K562 (cell line): ENCODE measurements around the gene HAAO. TPM values are rescaled to one million over a fixed set of nuclear protein-coding genes. Genes with fewer than 3 reads are reported as not detected.

Experiments used
- ATAC-seq: fragments of 200-7000 bp; cut with Tn5 transposase; 3 replicates; pipeline ENCODE4 v1.9.1; 2020; ENCODE audit warnings: moderate library complexity
- BruUV-seq: library from RNA; stranded (reverse); fragments of 400-500 nt; replicated peaks from 2 replicates; lab custom pipeline; 2021; lab: Mats Ljungman, UMichigan
- CTCF ChIA-PET: fragments of 300-600 bp; formaldehyde crosslinking; extraction: SDS; loops from one replicate; lab custom pipeline; 2021; ENCODE audit warnings: low intra/inter-chr PET ratio; lab: Yijun Ruan, JAX
- POLR2A ChIA-PET: fragments of 300-600, 350-650 bp; sonication (Branson Sonifier 250); formaldehyde crosslinking; extraction: SDS; loops from one replicate; lab custom pipeline; 2021; ENCODE audit warnings: antibody characterized with exemption, inconsistent platforms; lab: Yijun Ruan, JAX
- DNase-seq, 4 experiments: peaks; one replicate each; pipeline versions ENCODE4 v3.0.0 to v3.0.0-alpha.2; 2011 to 2018; ENCODE audit warnings: low spot score in 3 of 4, mixed read lengths in 3 of 4; ENCODE audit errors: extremely low read depth in 1 of 4
- FAIRE-seq: peaks from 2 replicates; lab custom pipeline; 2011; peaks lifted over from hg19 to GRCh38; lab: Jason Lieb, UNC
- H2AFZ ChIP-seq: 2 replicates; pipeline ENCODE4 v1.6.0; 2011; ENCODE audit warnings: low read depth, low read length, control low read depth, inconsistent platforms
- H3K27ac ChIP-seq: fragments of 200-600 bp; 3 replicates; pipeline ENCODE4 v1.8.0; 2011; ENCODE audit warnings: low read depth, mild to moderate bottlenecking, control low read depth, inconsistent platforms, low read length, moderate library complexity, mixed read lengths; ENCODE audit errors: extremely low read depth
- H3K27me3 ChIP-seq, 2 experiments: fragments of 300-600 bp in 1 of 2; 2 replicates in 1 of 2; 3 replicates in 1 of 2; pipeline versions ENCODE4 v1.6.0 to v1.8.0; 2011; ENCODE audit warnings: inconsistent platforms in 2 of 2, low read length in 2 of 2, mild to moderate bottlenecking in 1 of 2, mixed read lengths in 1 of 2, moderate library complexity in 1 of 2; ENCODE audit not compliant: control insufficient read depth in 2 of 2, insufficient read depth in 2 of 2
- H3K36me3 ChIP-seq: fragments of 300-600 bp; 3 replicates; pipeline ENCODE4 v1.8.0; 2011; ENCODE audit warnings: mild to moderate bottlenecking, low read length, inconsistent platforms; ENCODE audit not compliant: control insufficient read depth, insufficient read depth
- H3K4me1 ChIP-seq, 2 experiments: fragments of 200-600 bp in 1 of 2; replicated peaks in 1 of 2; 2 replicates in 1 of 2; 3 replicates in 1 of 2; pipeline versions ENCODE4 v1.5.1 to v1.8.0; 2011; ENCODE audit warnings: inconsistent platforms in 2 of 2, low read length in 2 of 2, mild to moderate bottlenecking in 1 of 2, mixed read lengths in 1 of 2, moderate library complexity in 1 of 2; ENCODE audit not compliant: control insufficient read depth in 2 of 2, insufficient read depth in 2 of 2
- H3K4me2 ChIP-seq: 2 replicates; pipeline ENCODE4 v1.6.1; 2011; ENCODE audit warnings: low read length, control low read depth, inconsistent platforms, mixed read lengths; ENCODE audit not compliant: insufficient read depth
- H3K4me3 ChIP-seq: fragments of 200-600 bp; sonication (generic), shearing (Covaris generic); 2 replicates; pipeline ENCODE4 v1.5.1; 2016; ENCODE audit warnings: control low read depth, inconsistent platforms
- H3K79me2 ChIP-seq: fragments of 200-600 bp; 3 replicates; pipeline ENCODE4 v1.8.0; 2011; ENCODE audit warnings: low read length, inconsistent platforms; ENCODE audit not compliant: control insufficient read depth, insufficient read depth
- H3K9ac ChIP-seq, 2 experiments: 2 replicates each; pipeline versions ENCODE4 v1.6.0 to v1.6.1; 2011; ENCODE audit warnings: low read depth in 2 of 2, low read length in 2 of 2, control low read depth in 1 of 2, inconsistent platforms in 1 of 2, mild to moderate bottlenecking in 1 of 2, mixed read lengths in 1 of 2; ENCODE audit not compliant: insufficient read depth in 1 of 2
- H3K9me1 ChIP-seq: one replicate; pipeline ENCODE4 v1.6.0; 2011; ENCODE audit warnings: inconsistent platforms, mild to moderate bottlenecking, low read length, moderate library complexity; ENCODE audit not compliant: control insufficient read depth, insufficient read depth
- H3K9me3 ChIP-seq: replicated peaks from 2 replicates; pipeline ENCODE4 v1.5.1; 2011; ENCODE audit warnings: low read depth, low read length, inconsistent platforms; ENCODE audit not compliant: control insufficient read depth, insufficient read depth
- H4K20me1 ChIP-seq: replicated peaks from 2 replicates; pipeline ENCODE4 v1.6.1; 2011; ENCODE audit warnings: low read length, inconsistent platforms, mixed read lengths; ENCODE audit not compliant: control insufficient read depth, insufficient read depth
- FIP1L1 ChIP-seq: fragments of 200-400 bp; formaldehyde crosslinking; IDR thresholded peaks from 2 replicates; pipeline ENCODE4 v1.6.1; 2018; ENCODE audit warnings: mild to moderate bottlenecking, low read depth, low read length; ENCODE audit not compliant: poor library complexity, severe bottlenecking
- FOS ChIP-seq: IDR thresholded peaks from 3 replicates; pipeline ENCODE4 v1.6.1; 2011; ENCODE audit not compliant: insufficient read length; ENCODE audit errors: extremely low read depth
- GABPA ChIP-seq: fragments of 200-800 bp; sonication (Bioruptor generic); conservative IDR thresholded peaks from 2 replicates; pipeline ENCODE4 v1.6.1; 2016; ENCODE audit warnings: low read depth, missing genetic modification characterization, missing compliant biosample characterization
- HDAC8 ChIP-seq: fragments of 450-650 bp; IDR thresholded peaks from 2 replicates; pipeline ENCODE4 v1.6.1; 2016; ENCODE audit warnings: mild to moderate bottlenecking, missing genetic modification characterization, moderate library complexity, missing compliant biosample characterization
- KLF1 ChIP-seq: fragments of 450-650 bp; IDR thresholded peaks from 2 replicates; pipeline ENCODE4 v1.6.1; 2016; ENCODE audit warnings: missing genetic modification characterization, missing compliant biosample characterization
- KLF10 ChIP-seq: fragments of 250-450 bp; sonication (Bioruptor Pico); IDR thresholded peaks from 2 replicates; pipeline ENCODE4 v1.6.1; 2021; ENCODE audit warnings: matching md5 sums
- RREB1 ChIP-seq: fragments of 250-450 bp; sonication (Bioruptor Pico); IDR thresholded peaks from 2 replicates; pipeline ENCODE4 v1.4.0; 2020
- SRSF1 ChIP-seq: fragments of 200-400 bp; formaldehyde crosslinking; IDR thresholded peaks from 2 replicates; pipeline ENCODE4 v1.6.1; 2017; ENCODE audit warnings: mild to moderate bottlenecking, low read depth, low read length, moderate library complexity
- SUPT5H ChIP-seq: fragments of 450-650 bp; IDR thresholded peaks from 2 replicates; pipeline ENCODE4 v1.6.1; 2016
- TSHZ1 ChIP-seq: fragments of 250-450 bp; sonication (Bioruptor Pico); IDR thresholded peaks from 2 replicates; pipeline ENCODE4 v1.4.0; 2020; ENCODE audit warnings: mild to moderate bottlenecking, moderate library complexity
- ZNF444 ChIP-seq: fragments of 250-450 bp; sonication (Bioruptor Pico); IDR thresholded peaks from 2 replicates; pipeline ENCODE4 v1.4.0; 2020; ENCODE audit warnings: mild to moderate bottlenecking, moderate library complexity
- ZSCAN29 ChIP-seq: fragments of 450-650 bp; IDR thresholded peaks from 2 replicates; pipeline ENCODE4 v1.6.1; 2017
- in situ Hi-C: fragments of 300-500 bp; cut with MboI; formaldehyde crosslinking; loops from 4 replicates; pipeline ENCODE4 v1.15.0; 2018; ENCODE audit warnings: inconsistent platforms, mixed read lengths
- intact Hi-C: fragments of 100-400 bp; cut with micrococcal nuclease; formaldehyde crosslinking; loops from 2 replicates; pipeline ENCODE4 v1.14.2; 2022
- polyA plus RNA-seq, 8 experiments: library from polyadenylated mRNA; depleted of rRNA in 4 of 8; stranded (reverse) in 5 of 8; unstranded in 3 of 8; fragments of >200 nt; fragmentation: Nextera tagmentation in 2 of 8; fragmentation: Illumina TruSeq in 1 of 8; extraction: Ambion mirVana in 2 of 8; extraction: Trizol in 1 of 8; gene quantifications; 2 replicates each; pipeline versions ENCODE4 v1.2.1 to v1.2.3, GENCODE V29; 2011 to 2014; ENCODE audit warnings: inconsistent platforms in 1 of 8, missing spikeins in 1 of 8
- total RNA-seq, 7 experiments: library from RNA; depleted of rRNA in 6 of 7; stranded (reverse); fragments of >200 nt in 6 of 7; fragmentation: Illumina TruSeq in 2 of 7; extraction: Trizol in 2 of 7; gene quantifications; 2 replicates each; pipeline versions ENCODE4 v1.2.1 to v1.2.3, GENCODE V29; 2011 to 2021; ENCODE audit warnings: low replicate concordance in 1 of 7

HAAO gene
- total and polyA plus RNA-seq, 9 of the 15 experiments (the other 6 are each of a cell fraction or from before 2014, with no cell fraction given) = not detected

GRCh38 chr2:42736598-42737322 lies 55.6 kb downstream of the HAAO start:
- FAIRE-seq (no peak), DNase-seq (no peak), ATAC-seq (no peak)
- in situ Hi-C loops (no loop called here), intact Hi-C loops (no loop called here)
- Histone ChIP-seq H4K20me1 (no peaks in the 10 kb centered on the region), H3K4me2 (no peak overlapping the region), H2AFZ (no peak overlapping the region), H3K27ac (no peak overlapping the region), H3K9me1 (no peaks in the 10 kb centered on the region), H3K9ac (no peak overlapping the region), H3K79me2 (no peaks in the 10 kb centered on the region), H3K9me3 (no peaks in the 10 kb centered on the region), H3K4me3 (no peak overlapping the region), H3K36me3 (no peaks in the 10 kb centered on the region), H3K4me1 (no peaks in the 10 kb centered on the region), H3K27me3 (peaks cover 0 to 6% of the 10 kb centered on the region in 2 experiments; a peak in 1 of 5 replicates)
- TF ChIP-seq FIP1L1 = no peak
- TF ChIP-seq ZNF444 (CRISPR knock-in tag) = no peak
- TF ChIP-seq RREB1 (CRISPR knock-in tag) = no peak
- TF ChIP-seq KLF1 = no peak
- no peak for TF ChIP-seq HDAC8
- no peak for TF ChIP-seq ZSCAN29
- TF ChIP-seq TSHZ1 = no peak
- TF ChIP-seq FOS = no peak
- TF ChIP-seq GABPA = no peak
- TF ChIP-seq SRSF1 = no peak
- no peak for TF ChIP-seq SUPT5H
- no peak for TF ChIP-seq KLF10 (CRISPR knock-in tag)
- ChIA-PET CTCF (no interaction called here), POLR2A (no interaction called here)
- BruUV-seq = no TSS peak
